Pancreas (tissue), 10 donors: ENCODE results near the gene C2. TPM values are rescaled to one million over a fixed set of nuclear protein-coding genes. Genes with fewer than 3 reads are reported as not detected.

Experiments used
- ATAC-seq, 4 donors: fragments of 200-7000 bp; cut with Tn5 transposase; one replicate each; pipeline versions ENCODE4 v1.8.0 to v1.9.1; 2020; ENCODE audit warnings: mild to moderate bottlenecking in 4 of 4, moderate library complexity in 4 of 4
- DNase-seq, 6 donors: peaks; one replicate each; pipeline ENCODE4 v3.0.0-alpha.2; 2020
- FAIRE-seq: peaks from 2 replicates; lab custom pipeline; 2012; peaks lifted over from hg19 to GRCh38; lab: Jason Lieb, UNC
- H3K27ac ChIP-seq, 4 donors: fragments of 200-600 bp; sonication (generic); 1 replicate in 3 of 4; 2 replicates in 1 of 4; pipeline versions ENCODE4 v1.5.0 to v1.8.0; 2020
- H3K27me3 ChIP-seq, 4 donors: fragments of 200-600 bp; one replicate each; pipeline ENCODE4 v1.8.0; 2021
- H3K36me3 ChIP-seq, 3 donors: fragments of 200-600 bp; sonication (generic) in 1 of 3; one replicate each; pipeline versions ENCODE4 v1.5.0 to v1.8.0; 2020 to 2021
- H3K4me1 ChIP-seq, 3 donors: fragments of 200-600 bp; one replicate each; pipeline ENCODE4 v1.8.0; 2021
- H3K4me3 ChIP-seq, 4 donors: fragments of 200-600 bp; sonication (generic) in 2 of 4; one replicate each; pipeline versions ENCODE4 v1.5.0 to v1.8.0; 2020 to 2021
- H3K9me3 ChIP-seq, 4 donors: fragments of 200-600 bp; one replicate each; pipeline ENCODE4 v1.8.0; 2021
- WGBS, 2 donors: extraction: QIAGEN DNeasy Blood & Tissue Kit; methylation state at CpG; one replicate each; pipeline ENCODE4 v1.1.7; 2013; 5-methylcytosine and 5-hydroxymethylcytosine counted together
- intact Hi-C, 3 donors: fragments of 100-400 bp; cut with DNase I; formaldehyde crosslinking; loops; one replicate each; pipeline versions ENCODE4 v1.11.1 to v1.14.2; 2022
- polyA plus RNA-seq, 2 donors: library from polyadenylated mRNA; stranded (reverse); fragments of 200-250 nt; gene quantifications; one replicate each; pipeline ENCODE4 v1.2.3, GENCODE V29; 2013
- total RNA-seq, 6 donors: library from RNA; stranded (reverse); fragmentation: NEBNext Ultra II Directional in 4 of 6; extraction: Animal tissue kit (Norgen Biotek cat#: 25700) in 4 of 6; gene quantifications; one replicate each; pipeline versions ENCODE4 v1.2.1 to v1.2.4, GENCODE V29; 2021 to 2023
- TF ChIP-seq, protein P1 (sequence below), 4 donors: fragments of 200-600 bp; sonication (generic) in 3 of 4; IDR thresholded peaks; one replicate each; pipeline versions ENCODE4 v1.5.0 to v1.8.0; 2021; ENCODE audit warnings: antibody characterized with exemption in 4 of 4
- donor health status: healthy with polysubstance abuse.
- donor health status: DM: no; HTN: no; CAD: no; lungs with moderate emphysema.
- donor health status: DM: no; HTN: no; CAD: no.
- donor health status: control.
- donor health status: control.
- donor health status: Bipolar disorder and iron deficiency.
- donor health status: DM: yes; HTN: yes; CAD: no.
- donor health status: DM: no; HTN: no; CAD: no.
- donor health status: DM: no; HTN: no; CAD: no.
- donor health status: DM: yes; HTN: yes; CAD: no.

The C2 gene
- total and polyA plus RNA-seq, 8 donors, result 0.63 to 14.0 (median 2.2) TPM

GRCh38 chr6:31952890-31953289 is 25.4 kb downstream of the C2 start:
- Histone ChIP-seq H3K27me3 (no peaks in the 10 kb centered on the region), H3K4me3 (no peak overlapping the region), H3K9me3 (no peaks in the 10 kb centered on the region), H3K4me1 (peaks cover 0 to 6% (median 0%) of the 10 kb centered on the region in 3 donors), H3K27ac (no peak overlapping the region), H3K36me3 (peaks cover 0 to 26% (median 14%) of the 10 kb centered on the region in 3 donors)
- TF ChIP-seq, protein P1, sequence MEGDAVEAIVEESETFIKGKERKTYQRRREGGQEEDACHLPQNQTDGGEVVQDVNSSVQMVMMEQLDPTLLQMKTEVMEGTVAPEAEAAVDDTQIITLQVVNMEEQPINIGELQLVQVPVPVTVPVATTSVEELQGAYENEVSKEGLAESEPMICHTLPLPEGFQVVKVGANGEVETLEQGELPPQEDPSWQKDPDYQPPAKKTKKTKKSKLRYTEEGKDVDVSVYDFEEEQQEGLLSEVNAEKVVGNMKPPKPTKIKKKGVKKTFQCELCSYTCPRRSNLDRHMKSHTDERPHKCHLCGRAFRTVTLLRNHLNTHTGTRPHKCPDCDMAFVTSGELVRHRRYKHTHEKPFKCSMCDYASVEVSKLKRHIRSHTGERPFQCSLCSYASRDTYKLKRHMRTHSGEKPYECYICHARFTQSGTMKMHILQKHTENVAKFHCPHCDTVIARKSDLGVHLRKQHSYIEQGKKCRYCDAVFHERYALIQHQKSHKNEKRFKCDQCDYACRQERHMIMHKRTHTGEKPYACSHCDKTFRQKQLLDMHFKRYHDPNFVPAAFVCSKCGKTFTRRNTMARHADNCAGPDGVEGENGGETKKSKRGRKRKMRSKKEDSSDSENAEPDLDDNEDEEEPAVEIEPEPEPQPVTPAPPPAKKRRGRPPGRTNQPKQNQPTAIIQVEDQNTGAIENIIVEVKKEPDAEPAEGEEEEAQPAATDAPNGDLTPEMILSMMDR (IDR thresholded peaks at IDR 0.05), result no peak
- no peak for ATAC-seq
- WGBS, 2 donors, result 72 to 74% methylated on average over 5 of the region's 5 CpGs
- DNase-seq, result no peak
- FAIRE-seq, result no peak
- intact Hi-C loops, result loop anchor here in 2 of 3 donors (10.0 kb wide), 1 partner anchor 48 kb away; the partner anchor contains the start of gene ZBTB12 (in 2 of the 2)

DNA sequence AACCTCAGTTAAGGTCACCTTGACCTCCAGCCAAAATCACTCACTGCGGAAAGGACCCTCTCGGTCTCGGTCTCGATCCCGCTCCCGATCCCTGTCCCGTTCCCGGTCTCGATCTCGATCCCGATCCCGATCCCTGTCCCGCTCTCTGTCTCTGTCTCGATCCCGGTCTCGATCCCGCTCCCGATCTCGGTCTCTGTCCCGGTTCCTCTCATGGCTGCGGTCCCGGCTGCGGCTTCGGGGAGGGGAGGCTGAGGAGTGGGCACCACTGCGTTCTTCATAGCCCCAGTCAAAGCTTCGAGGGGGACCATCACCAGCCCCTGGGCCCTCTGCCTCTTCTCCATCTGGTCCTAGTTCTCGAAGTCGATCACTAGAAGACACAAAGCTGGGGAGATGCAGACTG is 27.0 kb downstream of the C2 start:
- H3K9me3 ChIP-seq, result no peaks in the 10 kb centered on the region
- no peak overlapping the region for H3K4me3 ChIP-seq
- TF ChIP-seq, protein P1 (IDR thresholded peaks at IDR 0.05), result no peak
- ATAC-seq (no peak), DNase-seq (no peak), FAIRE-seq (no peak)
- intact Hi-C loops, result loop anchor here in 2 of 3 donors (10.0 kb wide), 1 partner anchor 50 kb away; the partner anchor contains the start of gene ZBTB12 (in 2 of the 2)
- WGBS, 2 donors, result 96% methylated on average over 28 of the region's 28 CpGs
- no peak overlapping the region for H3K27ac ChIP-seq
- no peaks in the 10 kb centered on the region for H3K27me3 ChIP-seq
- peaks cover 0 to 13% (median 3%) of the 10 kb centered on the region in 3 donors for H3K4me1 ChIP-seq
- H3K36me3 ChIP-seq, result peaks cover 0 to 26% (median 14%) of the 10 kb centered on the region in 3 donors

DNA sequence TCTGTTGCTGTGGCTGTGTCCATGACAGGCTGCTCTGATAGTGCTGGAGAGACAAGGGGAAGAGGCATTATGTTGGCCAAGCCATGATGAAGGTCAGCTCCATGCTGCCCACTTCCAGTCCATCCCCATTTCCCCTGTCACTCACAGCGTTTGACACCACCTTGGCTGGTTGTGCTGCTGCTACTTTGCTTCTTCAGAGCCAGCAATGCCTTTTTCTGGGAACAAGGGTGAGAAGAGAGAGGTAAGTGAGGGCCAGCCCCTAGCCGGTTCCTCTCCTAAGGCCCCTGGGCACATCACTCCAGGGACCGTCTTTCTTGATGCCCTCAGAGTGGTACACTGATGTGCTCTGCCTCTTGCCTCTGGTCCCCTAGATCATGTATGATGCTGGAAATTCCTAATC is 29.3 kb downstream of the C2 start:
- Histone ChIP-seq H3K27ac (no peak overlapping the region), H3K4me1 (peaks cover 0 to 14% (median 6%) of the 10 kb centered on the region in 3 donors), H3K36me3 (peaks cover 0 to 31% (median 14%) of the 10 kb centered on the region in 3 donors), H3K9me3 (no peaks in the 10 kb centered on the region), H3K27me3 (no peaks in the 10 kb centered on the region), H3K4me3 (no peak overlapping the region)
- 60 to 94% methylated on average over 3 of the region's 3 CpGs for WGBS, 2 donors
- ATAC-seq, result no peak
- no peak for DNase-seq
- no peak for FAIRE-seq
- intact Hi-C loops, result loop anchor here in 2 of 3 donors (10.0 kb wide), 1 partner anchor 52 kb away; the partner anchor contains the start of gene ZBTB12 (in 2 of the 2)
- TF ChIP-seq, protein P1 (IDR thresholded peaks at IDR 0.05), result no peak

- WGBS, 2 donors, result 6 to 8% methylated on average over 11 of the region's 11 CpGs
- H3K9me3 ChIP-seq, result no peaks in the 10 kb centered on the region
- TF ChIP-seq, protein P1 (IDR thresholded peaks at IDR 0.05), result no peak
- intact Hi-C loops, result loop anchor here in 2 of 3 donors (10.0 kb wide), 1 partner anchor 54 kb away; the partner anchor contains the start of gene ZBTB12 (in 2 of the 2)
- ATAC-seq (peak; percentile 2 to 8 (median 6)), FAIRE-seq (no peak), DNase-seq (no peak)
- H3K36me3 ChIP-seq, result peaks cover 0 to 33% (median 11%) of the 10 kb centered on the region in 3 donors
- peak overlapping the region; percentile 79 to 97 (median 92) for H3K4me3 ChIP-seq
- H3K27me3 ChIP-seq, result no peaks in the 10 kb centered on the region
- H3K4me1 ChIP-seq, result peaks cover 0 to 14% (median 6%) of the 10 kb centered on the region in 3 donors
- H3K27ac ChIP-seq, result peak overlapping the region; percentile 66 to 74 (median 68)
These were observed 30.9 kb downstream of the C2 start for GRCh38 chr6:31958412-31958740.
